ENCODE measurements around the gene CACNA1B.

CACNA1B gene

DNA sequence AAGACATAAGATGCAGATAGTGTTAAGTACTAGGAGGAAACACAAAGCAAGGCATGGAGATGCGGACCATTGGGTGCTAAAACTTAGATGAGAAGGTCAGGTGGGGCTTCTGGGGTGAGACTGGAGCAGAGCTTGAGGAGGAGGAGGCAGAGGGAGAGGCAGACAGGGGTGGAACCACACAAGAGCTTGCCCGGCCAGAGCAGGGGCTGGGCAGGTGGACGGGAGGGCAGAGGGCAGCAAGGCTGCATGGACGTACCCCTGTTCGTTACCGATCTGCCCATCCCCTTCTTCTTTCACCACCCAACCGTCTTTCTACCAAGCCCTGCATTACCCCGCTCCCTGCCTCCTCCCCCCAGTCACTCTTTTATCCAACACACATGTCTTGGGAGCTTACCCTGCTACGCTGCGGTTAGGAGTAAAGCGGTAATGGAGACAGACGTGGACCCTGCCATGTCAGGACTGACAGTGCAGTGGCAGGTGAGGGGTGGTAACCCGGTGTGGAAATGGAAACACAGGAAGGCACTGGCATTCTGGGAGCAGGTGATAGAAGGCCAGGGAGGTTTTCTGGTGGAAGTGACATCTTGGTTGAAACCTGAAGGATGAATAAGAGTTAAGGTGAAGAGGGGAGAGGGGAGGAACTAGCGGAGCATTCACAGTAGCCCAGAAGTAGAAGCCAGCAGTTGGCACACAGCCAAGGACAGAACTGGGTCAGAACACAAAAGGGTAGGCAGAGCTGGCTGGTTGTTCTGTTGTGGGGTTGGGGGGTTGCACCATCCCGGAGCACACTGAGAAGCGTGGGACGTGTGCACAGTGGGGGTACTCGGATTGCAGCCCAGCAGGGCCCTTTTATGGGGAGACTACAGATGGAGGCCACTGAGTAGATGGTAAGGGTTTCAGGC is 167.2 kb downstream of the CACNA1B start:
- no peak for DNase-seq

GRCh38 chr9:138045541-138046490 is 168.2 kb downstream of the CACNA1B start:
- no peak for DNase-seq

GRCh38 chr9:138046641-138047301 is 169.2 kb downstream of the CACNA1B start:
- no peak for DNase-seq

- no peak for DNase-seq
Observed at GRCh38 chr9:138047469-138048040, 170.0 kb downstream of the CACNA1B start.

- DNase-seq = no peak
Observed at GRCh38 chr9:138048184-138048583, 170.6 kb downstream of the CACNA1B start.

GRCh38 chr9:138049085-138049778 is 171.7 kb downstream of the CACNA1B start:
- DNase-seq = no peak

DNA sequence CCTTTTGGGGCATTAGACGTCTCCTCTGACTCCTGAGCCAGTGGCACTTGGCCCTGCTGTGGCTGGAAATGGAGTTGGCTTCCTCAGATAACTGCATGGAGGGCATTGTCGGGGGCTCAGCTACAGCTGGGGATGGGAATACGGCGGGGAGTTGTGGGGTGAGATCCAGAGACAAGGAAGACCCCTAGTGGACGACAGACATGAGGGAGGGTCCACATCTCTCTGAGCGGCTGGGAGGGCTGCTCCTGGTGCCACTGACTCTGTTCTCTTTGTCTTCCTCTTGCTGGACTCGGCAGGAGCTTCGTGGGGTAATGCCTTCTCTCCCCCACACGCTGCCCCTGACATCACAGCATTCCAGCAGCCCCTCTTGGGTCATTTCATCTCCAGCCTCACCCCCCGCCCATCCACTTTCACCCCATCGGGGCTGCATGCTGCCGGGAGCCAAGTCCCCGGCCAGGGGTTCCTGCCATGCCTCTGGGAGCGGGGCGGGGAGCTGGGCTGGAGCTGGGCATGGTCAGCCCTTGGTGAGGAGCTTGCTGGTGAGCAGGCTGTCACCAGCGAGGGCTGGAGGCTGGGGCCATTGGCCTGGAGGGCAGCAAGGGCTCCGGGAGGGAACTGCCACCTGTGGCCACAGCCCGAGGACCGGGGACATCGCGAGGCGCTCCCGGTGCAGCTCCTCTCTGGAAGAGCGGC is 172.3 kb downstream of the CACNA1B start:
- no peak for DNase-seq

GRCh38 chr9:138050472-138051330 is 173.1 kb downstream of the CACNA1B start:
- no peak for DNase-seq

- no peak for DNase-seq
Observed at GRCh38 chr9:138051586-138052321, 174.2 kb downstream of the CACNA1B start.

DNA sequence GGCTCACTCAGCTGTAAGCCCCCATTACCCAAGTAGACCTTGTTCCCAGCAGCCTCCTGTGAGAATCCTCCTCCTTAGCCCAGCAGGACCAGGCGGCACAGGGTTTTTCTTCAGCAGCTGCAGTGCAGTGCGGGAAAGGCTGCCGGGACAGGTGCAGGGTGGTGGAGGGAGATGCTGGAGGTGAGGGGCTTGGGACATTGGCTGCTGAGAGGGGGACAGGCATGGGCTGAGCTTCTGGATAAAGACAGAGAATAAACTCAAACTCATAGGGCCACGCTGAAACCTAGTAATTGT is 174.7 kb downstream of the CACNA1B start:
- no peak for DNase-seq

GRCh38 chr9:138052635-138053320 is 175.2 kb downstream of the CACNA1B start:
- DNase-seq = no peak

- DNase-seq = no peak
Observed at GRCh38 chr9:138053321-138053868, 175.8 kb downstream of the CACNA1B start.

- DNase-seq = no peak
Observed at GRCh38 chr9:138053996-138054752, 176.6 kb downstream of the CACNA1B start.

DNA sequence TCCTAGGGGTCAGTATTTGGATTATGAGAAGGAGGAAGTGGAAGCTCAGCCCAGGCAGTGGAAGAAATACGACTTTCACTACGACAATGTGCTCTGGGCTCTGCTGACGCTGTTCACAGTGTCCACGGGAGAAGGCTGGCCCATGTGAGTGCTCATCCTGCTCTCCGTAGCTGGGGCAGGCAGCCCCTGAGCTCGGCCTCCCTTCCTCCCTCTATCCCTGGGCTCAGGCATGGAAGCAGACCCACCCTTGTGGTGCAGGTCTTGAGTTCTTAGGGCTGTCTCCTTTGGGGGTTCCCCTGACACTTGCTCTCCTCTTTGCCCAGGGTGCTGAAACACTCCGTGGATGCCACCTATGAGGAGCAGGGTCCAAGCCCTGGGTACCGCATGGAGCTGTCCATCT is 180.1 kb downstream of the CACNA1B start:
- no peak for DNase-seq

DNA sequence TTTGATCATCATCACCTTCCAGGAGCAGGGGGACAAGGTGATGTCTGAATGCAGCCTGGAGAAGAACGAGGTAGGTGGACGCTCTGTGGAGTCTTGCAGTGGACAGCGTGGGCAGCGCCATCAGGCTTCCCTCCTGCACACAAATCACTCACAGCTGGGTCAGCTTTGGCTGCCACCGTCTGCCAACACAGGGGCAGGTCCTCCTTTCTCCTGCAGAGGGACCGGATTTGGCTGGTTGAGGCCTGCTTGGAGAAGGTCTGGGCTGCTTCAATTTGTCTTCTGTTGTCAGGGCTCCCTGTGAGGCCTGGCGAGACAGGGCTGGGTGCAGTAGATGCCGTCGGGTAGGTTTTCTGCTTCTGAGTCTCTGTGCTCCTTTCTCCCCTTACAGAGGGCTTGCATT is 180.6 kb downstream of the CACNA1B start:
- DNase-seq = no peak

DNA sequence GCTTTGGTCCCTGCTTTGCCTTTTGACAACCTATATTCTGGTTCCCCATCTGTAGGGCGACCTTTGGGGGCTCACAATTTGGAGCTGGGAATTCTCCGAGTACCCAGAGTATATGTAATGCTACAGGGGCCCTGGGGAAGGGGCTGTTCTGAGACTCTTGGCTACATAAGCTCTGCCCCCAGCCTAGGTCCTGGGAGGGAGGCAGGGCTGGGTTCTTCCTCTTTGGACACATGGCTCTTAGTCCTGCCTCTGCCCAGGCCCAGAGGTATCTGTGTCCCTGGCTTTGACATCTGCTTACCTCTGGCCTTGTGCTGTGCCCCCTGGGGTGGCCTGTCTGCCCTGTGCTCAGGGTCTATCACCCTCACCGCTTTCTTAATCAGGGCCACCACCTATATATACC is 181.6 kb downstream of the CACNA1B start:
- DNase-seq = no peak

DNA sequence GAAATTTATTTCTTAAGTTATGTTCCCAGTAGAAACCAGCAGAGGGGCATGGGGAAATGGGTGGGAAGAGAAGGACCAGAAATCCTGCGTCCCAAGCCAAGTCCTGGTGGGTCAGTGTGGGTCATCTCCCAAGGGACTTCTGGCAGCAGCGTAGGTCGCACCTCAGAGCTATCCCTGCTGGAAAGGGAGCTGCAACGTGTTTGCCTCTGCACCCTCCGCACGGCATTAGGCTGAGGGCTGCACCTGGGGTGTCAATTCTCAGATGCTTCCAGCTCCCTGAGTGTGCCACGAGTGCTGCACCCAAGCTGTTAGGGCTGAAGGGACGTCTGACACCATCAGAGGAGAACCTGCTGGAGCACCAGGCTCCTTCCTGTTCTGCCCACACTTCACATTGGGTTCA is 182.8 kb downstream of the CACNA1B start:
- DNase-seq = no peak

DNA sequence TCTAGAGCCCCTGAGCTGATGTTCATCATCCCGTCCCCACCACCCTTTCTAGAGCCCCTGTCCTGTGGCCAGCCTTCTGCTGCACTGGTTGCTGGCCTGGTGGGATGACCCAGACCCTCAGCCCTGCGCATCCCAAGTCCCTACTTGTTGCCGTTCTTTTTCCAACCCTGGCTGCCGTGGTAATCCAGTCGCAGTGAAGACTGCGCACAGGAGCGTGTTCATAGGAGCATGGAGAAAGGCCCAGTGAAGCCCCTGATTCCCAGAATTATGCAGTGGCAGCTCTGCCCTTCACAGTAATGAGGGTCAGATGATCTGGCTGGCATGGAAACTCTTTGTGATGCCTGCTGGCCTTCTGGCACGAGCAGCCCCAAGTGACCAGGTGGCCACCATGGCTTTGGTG is 183.3 kb downstream of the CACNA1B start:
- no peak for DNase-seq
